K562 (cell line): ENCODE measurements around the gene NME9. TPM values are rescaled to one million over a fixed set of nuclear protein-coding genes. Genes with fewer than 3 reads are reported as not detected.

Experiments
- ATAC-seq: fragments of 200-7000 bp; cut with Tn5 transposase; 3 replicates; pipeline ENCODE4 v1.9.1; 2020; ENCODE audit warnings: moderate library complexity
- BruUV-seq: library from RNA; stranded (reverse); fragments of 400-500 nt; replicated peaks from 2 replicates; lab custom pipeline; 2021; lab: Mats Ljungman, UMichigan
- CTCF ChIA-PET: fragments of 300-600 bp; formaldehyde crosslinking; extraction: SDS; loops from one replicate; lab custom pipeline; 2021; ENCODE audit warnings: low intra/inter-chr PET ratio; lab: Yijun Ruan, JAX
- POLR2A ChIA-PET: fragments of 300-600, 350-650 bp; sonication (Branson Sonifier 250); formaldehyde crosslinking; extraction: SDS; loops from one replicate; lab custom pipeline; 2021; ENCODE audit warnings: antibody characterized with exemption, inconsistent platforms; lab: Yijun Ruan, JAX
- DNase-seq, 4 experiments: peaks; one replicate each; pipeline versions ENCODE4 v3.0.0 to v3.0.0-alpha.2; 2011 to 2018; ENCODE audit warnings: low spot score in 3 of 4, mixed read lengths in 3 of 4; ENCODE audit errors: extremely low read depth in 1 of 4
- FAIRE-seq: peaks from 2 replicates; lab custom pipeline; 2011; peaks lifted over from hg19 to GRCh38; lab: Jason Lieb, UNC
- H2AFZ ChIP-seq: 2 replicates; pipeline ENCODE4 v1.6.0; 2011; ENCODE audit warnings: low read depth, low read length, control low read depth, inconsistent platforms
- H3K27ac ChIP-seq: fragments of 200-600 bp; 3 replicates; pipeline ENCODE4 v1.8.0; 2011; ENCODE audit warnings: low read depth, mild to moderate bottlenecking, control low read depth, inconsistent platforms, low read length, moderate library complexity, mixed read lengths; ENCODE audit errors: extremely low read depth
- H3K27me3 ChIP-seq, 2 experiments: fragments of 300-600 bp in 1 of 2; 2 replicates in 1 of 2; 3 replicates in 1 of 2; pipeline versions ENCODE4 v1.6.0 to v1.8.0; 2011; ENCODE audit warnings: inconsistent platforms in 2 of 2, low read length in 2 of 2, mild to moderate bottlenecking in 1 of 2, mixed read lengths in 1 of 2, moderate library complexity in 1 of 2; ENCODE audit not compliant: control insufficient read depth in 2 of 2, insufficient read depth in 2 of 2
- H3K36me3 ChIP-seq: fragments of 300-600 bp; 3 replicates; pipeline ENCODE4 v1.8.0; 2011; ENCODE audit warnings: mild to moderate bottlenecking, low read length, inconsistent platforms; ENCODE audit not compliant: control insufficient read depth, insufficient read depth
- H3K4me1 ChIP-seq, 2 experiments: fragments of 200-600 bp in 1 of 2; replicated peaks in 1 of 2; 2 replicates in 1 of 2; 3 replicates in 1 of 2; pipeline versions ENCODE4 v1.5.1 to v1.8.0; 2011; ENCODE audit warnings: inconsistent platforms in 2 of 2, low read length in 2 of 2, mild to moderate bottlenecking in 1 of 2, mixed read lengths in 1 of 2, moderate library complexity in 1 of 2; ENCODE audit not compliant: control insufficient read depth in 2 of 2, insufficient read depth in 2 of 2
- H3K4me2 ChIP-seq: 2 replicates; pipeline ENCODE4 v1.6.1; 2011; ENCODE audit warnings: low read length, control low read depth, inconsistent platforms, mixed read lengths; ENCODE audit not compliant: insufficient read depth
- H3K4me3 ChIP-seq: fragments of 200-600 bp; sonication (generic), shearing (Covaris generic); 2 replicates; pipeline ENCODE4 v1.5.1; 2016; ENCODE audit warnings: control low read depth, inconsistent platforms
- H3K79me2 ChIP-seq: fragments of 200-600 bp; 3 replicates; pipeline ENCODE4 v1.8.0; 2011; ENCODE audit warnings: low read length, inconsistent platforms; ENCODE audit not compliant: control insufficient read depth, insufficient read depth
- H3K9ac ChIP-seq, 2 experiments: 2 replicates each; pipeline versions ENCODE4 v1.6.0 to v1.6.1; 2011; ENCODE audit warnings: low read depth in 2 of 2, low read length in 2 of 2, control low read depth in 1 of 2, inconsistent platforms in 1 of 2, mild to moderate bottlenecking in 1 of 2, mixed read lengths in 1 of 2; ENCODE audit not compliant: insufficient read depth in 1 of 2
- H3K9me1 ChIP-seq: one replicate; pipeline ENCODE4 v1.6.0; 2011; ENCODE audit warnings: inconsistent platforms, mild to moderate bottlenecking, low read length, moderate library complexity; ENCODE audit not compliant: control insufficient read depth, insufficient read depth
- H3K9me3 ChIP-seq: replicated peaks from 2 replicates; pipeline ENCODE4 v1.5.1; 2011; ENCODE audit warnings: low read depth, low read length, inconsistent platforms; ENCODE audit not compliant: control insufficient read depth, insufficient read depth
- H4K20me1 ChIP-seq: replicated peaks from 2 replicates; pipeline ENCODE4 v1.6.1; 2011; ENCODE audit warnings: low read length, inconsistent platforms, mixed read lengths; ENCODE audit not compliant: control insufficient read depth, insufficient read depth
- POLR2B ChIP-seq: fragments of 450-650 bp; IDR thresholded peaks from 2 replicates; pipeline ENCODE4 v1.6.1; 2018; ENCODE audit warnings: low read depth; ENCODE audit not compliant: partially characterized antibody
- RFX5 ChIP-seq: IDR thresholded peaks from 2 replicates; pipeline ENCODE4 v1.6.1; 2011; ENCODE audit warnings: low read depth, mild to moderate bottlenecking, improper control_type of control experiment, low read length
- TAL1 ChIP-seq: fragments of 450-650 bp; IDR thresholded peaks from 2 replicates; pipeline ENCODE4 v1.6.1; 2016; ENCODE audit warnings: mild to moderate bottlenecking
- WGBS: fragments of 100-300 bp; shearing (Covaris generic); methylation state at CpG from one replicate; pipeline ENCODE4 v1.1.6; 2016; ENCODE audit warnings: low coverage, mixed read lengths; ENCODE audit not compliant: insufficient coverage; ENCODE audit errors: missing lambda C conversion rate; 5-methylcytosine and 5-hydroxymethylcytosine counted together
- in situ Hi-C: fragments of 300-500 bp; cut with MboI; formaldehyde crosslinking; loops from 4 replicates; pipeline ENCODE4 v1.15.0; 2018; ENCODE audit warnings: inconsistent platforms, mixed read lengths
- intact Hi-C: fragments of 100-400 bp; cut with micrococcal nuclease; formaldehyde crosslinking; loops from 2 replicates; pipeline ENCODE4 v1.14.2; 2022
- polyA plus RNA-seq, 8 experiments: library from polyadenylated mRNA; depleted of rRNA in 4 of 8; stranded (reverse) in 5 of 8; unstranded in 3 of 8; fragments of >200 nt; fragmentation: Nextera tagmentation in 2 of 8; fragmentation: Illumina TruSeq in 1 of 8; extraction: Ambion mirVana in 2 of 8; extraction: Trizol in 1 of 8; gene quantifications; 2 replicates each; pipeline versions ENCODE4 v1.2.1 to v1.2.3, GENCODE V29; 2011 to 2014; ENCODE audit warnings: inconsistent platforms in 1 of 8, missing spikeins in 1 of 8
- total RNA-seq, 7 experiments: library from RNA; depleted of rRNA in 6 of 7; stranded (reverse); fragments of >200 nt in 6 of 7; fragmentation: Illumina TruSeq in 2 of 7; extraction: Trizol in 2 of 7; gene quantifications; 2 replicates each; pipeline versions ENCODE4 v1.2.1 to v1.2.3, GENCODE V29; 2011 to 2021; ENCODE audit warnings: low replicate concordance in 1 of 7
- TF ChIP-seq, protein P1 (sequence below): sonication (generic); formaldehyde crosslinking; IDR thresholded peaks from 2 replicates; pipeline ENCODE4 v1.8.0; 2022; ENCODE audit warnings: mild to moderate bottlenecking, missing genetic modification reagents, borderline replicate concordance

NME9 gene
- total and polyA plus RNA-seq, 9 of the 15 experiments (the other 6 are each of a cell fraction or from before 2014, with no cell fraction given) = 0.05 to 0.15 (median 0.13) TPM; not detected in 6

DNA sequence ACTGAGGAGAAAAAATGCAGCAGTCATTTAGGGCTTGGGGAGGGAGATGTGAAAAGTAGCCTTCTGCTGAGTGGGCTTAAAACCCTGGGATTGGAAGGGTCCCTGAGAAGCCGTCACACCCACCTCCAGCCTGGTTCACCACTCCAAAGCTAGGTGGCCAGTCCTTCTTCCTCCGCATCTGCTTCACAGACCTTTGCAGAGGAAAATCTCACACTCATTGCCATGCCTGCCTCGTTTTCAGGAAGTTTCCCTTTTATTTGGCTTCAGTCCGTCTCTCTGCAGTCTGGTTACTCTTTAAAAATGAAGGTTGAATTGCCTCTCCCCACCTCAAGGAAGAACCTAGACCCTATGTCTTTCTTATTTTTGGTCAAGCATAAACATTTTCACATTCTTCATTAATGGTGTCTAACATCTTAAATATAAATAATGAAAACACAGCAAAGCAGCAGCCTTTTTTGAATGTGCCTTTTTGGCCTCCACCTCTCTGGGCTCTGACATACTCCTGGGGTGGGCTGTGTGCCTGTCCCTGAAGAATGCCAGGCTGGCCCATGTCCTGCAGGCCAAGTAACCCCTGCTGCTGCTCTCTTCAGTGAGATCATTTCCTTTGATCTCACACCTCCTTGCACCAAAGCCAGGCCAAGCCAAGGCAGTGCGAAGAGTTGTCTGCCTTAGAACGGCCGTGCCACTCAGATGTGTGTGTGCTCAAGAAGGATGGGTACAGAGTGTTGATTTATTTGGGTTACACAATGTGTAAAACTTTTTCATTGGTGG, 29.7 kb upstream of the NME9 start:
- WGBS = 22% methylated on average over 5 of the region's 7 CpGs
- no peaks in the 10 kb centered on the region for H3K79me2 ChIP-seq
- H3K4me2 ChIP-seq = no peak overlapping the region
- peaks cover 0 to 11% of the 10 kb centered on the region in 2 experiments; a peak in 3 of 5 replicates for H3K27me3 ChIP-seq
- no peaks in the 10 kb centered on the region for H3K9me3 ChIP-seq
- DNase-seq (no peak), FAIRE-seq (no peak), ATAC-seq (no peak)
- H3K4me1 ChIP-seq = no peaks in the 10 kb centered on the region; a peak in 1 of 5 replicates
- CTCF ChIA-PET = no interaction called here
- no peak overlapping the region for H3K4me3 ChIP-seq
- BruUV-seq = no TSS peak
- H3K36me3 ChIP-seq = no peaks in the 10 kb centered on the region
- no peak overlapping the region for H3K9ac ChIP-seq
- H2AFZ ChIP-seq = no peak overlapping the region
- no peak for TF ChIP-seq RFX5
- TF ChIP-seq TAL1 = no peak
- TF ChIP-seq POLR2B = no peak
- TF ChIP-seq, protein P1, sequence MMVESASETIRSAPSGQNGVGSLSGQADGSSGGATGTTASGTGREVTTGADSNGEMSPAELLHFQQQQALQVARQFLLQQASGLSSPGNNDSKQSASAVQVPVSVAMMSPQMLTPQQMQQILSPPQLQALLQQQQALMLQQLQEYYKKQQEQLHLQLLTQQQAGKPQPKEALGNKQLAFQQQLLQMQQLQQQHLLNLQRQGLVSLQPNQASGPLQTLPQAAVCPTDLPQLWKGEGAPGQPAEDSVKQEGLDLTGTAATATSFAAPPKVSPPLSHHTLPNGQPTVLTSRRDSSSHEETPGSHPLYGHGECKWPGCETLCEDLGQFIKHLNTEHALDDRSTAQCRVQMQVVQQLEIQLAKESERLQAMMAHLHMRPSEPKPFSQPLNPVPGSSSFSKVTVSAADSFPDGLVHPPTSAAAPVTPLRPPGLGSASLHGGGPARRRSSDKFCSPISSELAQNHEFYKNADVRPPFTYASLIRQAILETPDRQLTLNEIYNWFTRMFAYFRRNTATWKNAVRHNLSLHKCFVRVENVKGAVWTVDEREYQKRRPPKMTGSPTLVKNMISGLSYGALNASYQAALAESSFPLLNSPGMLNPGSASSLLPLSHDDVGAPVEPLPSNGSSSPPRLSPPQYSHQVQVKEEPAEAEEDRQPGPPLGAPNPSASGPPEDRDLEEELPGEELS (CRISPR knock-in tag) = no peak
- peaks cover 4% of the 10 kb centered on the region for H3K9me1 ChIP-seq
- in situ Hi-C loops = no loop called here
- no peak overlapping the region for H3K27ac ChIP-seq
- H4K20me1 ChIP-seq = no peaks in the 10 kb centered on the region
- POLR2A ChIA-PET = no interaction called here
- intact Hi-C loops = no loop called here
